ENCODE results near the gene XXYLT1.

DNA sequence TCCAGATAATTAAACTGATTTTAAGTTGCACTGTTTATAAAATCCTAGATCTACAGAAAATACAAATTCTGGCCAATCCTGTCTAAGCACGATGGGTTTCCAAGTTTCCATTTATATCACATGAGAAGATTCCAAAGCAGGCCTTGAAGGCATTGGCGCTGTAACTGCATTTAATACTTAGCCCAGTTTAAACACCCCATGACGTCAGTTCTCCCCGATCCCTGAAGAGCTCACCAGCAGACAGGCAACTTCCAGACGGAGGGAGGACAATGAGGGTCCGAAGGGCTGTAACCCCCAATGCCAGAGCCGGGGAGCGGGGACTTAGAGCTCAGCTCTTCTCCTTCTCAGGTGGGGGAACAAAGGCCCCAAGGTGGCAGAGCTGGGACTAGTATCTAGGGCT, 117.3 kb downstream of the XXYLT1 start:
- TF ChIP-seq, protein P1, sequence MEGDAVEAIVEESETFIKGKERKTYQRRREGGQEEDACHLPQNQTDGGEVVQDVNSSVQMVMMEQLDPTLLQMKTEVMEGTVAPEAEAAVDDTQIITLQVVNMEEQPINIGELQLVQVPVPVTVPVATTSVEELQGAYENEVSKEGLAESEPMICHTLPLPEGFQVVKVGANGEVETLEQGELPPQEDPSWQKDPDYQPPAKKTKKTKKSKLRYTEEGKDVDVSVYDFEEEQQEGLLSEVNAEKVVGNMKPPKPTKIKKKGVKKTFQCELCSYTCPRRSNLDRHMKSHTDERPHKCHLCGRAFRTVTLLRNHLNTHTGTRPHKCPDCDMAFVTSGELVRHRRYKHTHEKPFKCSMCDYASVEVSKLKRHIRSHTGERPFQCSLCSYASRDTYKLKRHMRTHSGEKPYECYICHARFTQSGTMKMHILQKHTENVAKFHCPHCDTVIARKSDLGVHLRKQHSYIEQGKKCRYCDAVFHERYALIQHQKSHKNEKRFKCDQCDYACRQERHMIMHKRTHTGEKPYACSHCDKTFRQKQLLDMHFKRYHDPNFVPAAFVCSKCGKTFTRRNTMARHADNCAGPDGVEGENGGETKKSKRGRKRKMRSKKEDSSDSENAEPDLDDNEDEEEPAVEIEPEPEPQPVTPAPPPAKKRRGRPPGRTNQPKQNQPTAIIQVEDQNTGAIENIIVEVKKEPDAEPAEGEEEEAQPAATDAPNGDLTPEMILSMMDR (IDR thresholded peaks at IDR 0.05), result no peak
- TF ChIP-seq POLR2A (IDR thresholded peaks at IDR 0.05), result no peak
